NCI-H128 (cell line): ENCODE data around the gene CASQ1.

Experiments
- DNase-seq: peaks from one replicate; lab custom pipeline; 2025; ENCODE audit not compliant: unreplicated experiment; lab: John Stamatoyannopoulos, UW

CASQ1 gene

GRCh38 chr1:160189649-160190625 is at the start of gene CASQ1:
Gene CASQ1, plus strand, starts transcription at chr1:160190575. Its CDS starts 177 bp downstream, at chr1:160190752.
- no peak for DNase-seq

- DNase-seq: no peak
Observed at GRCh38 chr1:160143695-160144094, 46.7 kb upstream of the CASQ1 start.

- no peak for DNase-seq
Observed at GRCh38 chr1:160144921-160145320, 45.5 kb upstream of the CASQ1 start.

GRCh38 chr1:160146107-160146506 is 44.3 kb upstream of the CASQ1 start:
- DNase-seq: no peak

GRCh38 chr1:160148121-160148520 is 42.3 kb upstream of the CASQ1 start:
- DNase-seq: no peak

- DNase-seq: no peak
Observed at GRCh38 chr1:160149233-160149632, 41.1 kb upstream of the CASQ1 start.

GRCh38 chr1:160149716-160150115 is 40.7 kb upstream of the CASQ1 start:
- no peak for DNase-seq

- no peak for DNase-seq
Observed at GRCh38 chr1:160151303-160151702, 39.1 kb upstream of the CASQ1 start, which contains the start of gene ATP1A4. Gene ATP1A4, plus strand, starts transcription at chr1:160151603. Its CDS starts 438 bp downstream, at chr1:160152041.

- DNase-seq: no peak
Observed at GRCh38 chr1:160154790-160155189, 35.6 kb upstream of the CASQ1 start.

GRCh38 chr1:160156361-160156760 is 34.0 kb upstream of the CASQ1 start:
- DNase-seq: no peak

GRCh38 chr1:160157174-160157573 is 33.2 kb upstream of the CASQ1 start:
- no peak for DNase-seq

GRCh38 chr1:160158031-160158430 is 32.3 kb upstream of the CASQ1 start:
- no peak for DNase-seq

- no peak for DNase-seq
Observed at GRCh38 chr1:160158534-160158933, 31.8 kb upstream of the CASQ1 start.

- DNase-seq: no peak
Observed at GRCh38 chr1:160159846-160160245, 30.5 kb upstream of the CASQ1 start.

- no peak for DNase-seq
Observed at GRCh38 chr1:160161965-160162705, 28.2 kb upstream of the CASQ1 start.

GRCh38 chr1:160162931-160163330 is 27.4 kb upstream of the CASQ1 start:
- no peak for DNase-seq

- DNase-seq: no peak
Observed at GRCh38 chr1:160163615-160164014, 26.8 kb upstream of the CASQ1 start.

- DNase-seq: no peak
Observed at GRCh38 chr1:160164121-160164520, 26.3 kb upstream of the CASQ1 start.

- DNase-seq: no peak
Observed at GRCh38 chr1:160166166-160166868, 24.1 kb upstream of the CASQ1 start.

- DNase-seq: no peak
Observed at GRCh38 chr1:160167056-160167455, 23.3 kb upstream of the CASQ1 start.

- DNase-seq: no peak
Observed at GRCh38 chr1:160167580-160167979, 22.8 kb upstream of the CASQ1 start.
